ENCODE data around the gene KCNH5. TPM values are rescaled to one million over a fixed set of nuclear protein-coding genes. Genes with fewer than 3 reads are reported as not detected.

Gene KCNH5
- polyA plus RNA-seq, 1 of the 3 experiments (the other 2 are of a cell fraction): not detected

GRCh38 chr14:62722406-62722805 is 322.9 kb downstream of the KCNH5 start:
- Histone ChIP-seq H3K27me3 (ENCODE audit: insufficient read depth) (no peaks in the 10 kb centered on the region), H3K4me3 (ENCODE audit: low read depth in 2 of 2, low read length in 1 of 2) (no peak overlapping the region), H3K9me2 (no peaks in the 10 kb centered on the region), H3K79me2 (ENCODE audit: insufficient read depth) (no peaks in the 10 kb centered on the region), H3K4me2 (no peak overlapping the region), H3K9me3 (no peaks in the 10 kb centered on the region), H2AFZ (ENCODE audit: low read depth) (no peak overlapping the region), H3K36me3 (replicated peaks in 1 of 2; ENCODE audit: control insufficient read depth in 1 of 2, insufficient read depth in 2 of 2, low read length in 1 of 2) (no peaks in the 10 kb centered on the region), H4K20me1 (ENCODE audit: insufficient read depth) (no peaks in the 10 kb centered on the region), H3K9ac (no peak overlapping the region), H3K27ac (ENCODE audit: low read depth in 2 of 2, low read length in 1 of 2) (no peak overlapping the region), H3K4me1 (ENCODE audit: control insufficient read depth in 1 of 2, insufficient read depth in 2 of 2, low read depth in 1 of 2, low read length in 1 of 2) (no peaks in the 10 kb centered on the region), H3F3A (replicated peaks; ENCODE audit: insufficient read depth) (no peaks in the 10 kb centered on the region)
- POLR2A ChIA-PET: interaction anchor here (0.7 kb wide), 1 partner anchor 36 kb away, joined by 3 read pairs; no protein-coding TSS in a partner anchor
- TF ChIP-seq MAX (IDR thresholded peaks at IDR 0.05; ENCODE audit: low read depth) (no peak), NRF1 (IDR thresholded peaks at IDR 0.05; ENCODE audit: low read depth, low read length) (no peak), CTCF (IDR thresholded peaks at IDR 0.05) (no peak), RXRA (IDR thresholded peaks at IDR 0.05; ENCODE audit: borderline replicate concordance, low read depth) (no peak), YY1 (IDR thresholded peaks at IDR 0.05; ENCODE audit: low read depth) (no peak), RCOR1 (IDR thresholded peaks at IDR 0.05; ENCODE audit: low read length) (no peak), FOXJ3 (CRISPR knock-in tag; IDR thresholded peaks at IDR 0.05) (no peak), TCF12 (IDR thresholded peaks at IDR 0.05) (no peak), ZBTB33 (IDR thresholded peaks at IDR 0.05; ENCODE audit: borderline replicate concordance, low read depth) (no peak), POLR2AphosphoS5 (IDR thresholded peaks at IDR 0.05; ENCODE audit: low read depth, low read length) (no peak), GABPA (IDR thresholded peaks at IDR 0.05; ENCODE audit: low read depth) (no peak), SIN3A (IDR thresholded peaks at IDR 0.05; ENCODE audit: borderline replicate concordance, low read depth, low read length) (no peak), USF2 (IDR thresholded peaks at IDR 0.05; ENCODE audit: borderline replicate concordance, low read depth, low read length) (no peak), SMC3 (IDR thresholded peaks at IDR 0.05; ENCODE audit: low read depth, low read length) (no peak), FOXM1 (IDR thresholded peaks at IDR 0.05; ENCODE audit: low read depth) (no peak), REST (IDR thresholded peaks at IDR 0.05; ENCODE audit: low read depth, low read length) (no peak), EP300 (IDR thresholded peaks at IDR 0.05; ENCODE audit: borderline replicate concordance in 1 of 2, low read depth in 1 of 2, low read length in 1 of 2) (no peak)
- WGBS (ENCODE audit: low lambda C conversion rate): 23% methylated on average over 2 of the region's 2 CpGs
- DNase-seq: no peak
- CTCF ChIA-PET: no interaction called here

All from SK-N-SH (cell line).